Peyer's patch (tissue), 4 donors: ENCODE results near the gene GRIK3.

ENCODE experiments used
- POLR2A ChIP-seq, 2 donors: fragments of 450-650 bp; IDR thresholded peaks; one replicate each; pipeline ENCODE4 v1.5.1; 2017; ENCODE audit warnings: antibody characterized with exemption in 2 of 2, mild to moderate bottlenecking in 2 of 2, moderate library complexity in 2 of 2
- TF ChIP-seq, protein P1 (sequence below), 6 experiments: fragments of 450-650 bp in 4 of 6; fragments of 200-600 bp in 2 of 6; sonication (generic) in 1 of 6; IDR thresholded peaks; one replicate each; pipeline ENCODE4 v1.5.1; 2017 to 2019; ENCODE audit warnings: antibody characterized with exemption in 6 of 6, mild to moderate bottlenecking in 3 of 6, moderate library complexity in 1 of 6

DNA sequence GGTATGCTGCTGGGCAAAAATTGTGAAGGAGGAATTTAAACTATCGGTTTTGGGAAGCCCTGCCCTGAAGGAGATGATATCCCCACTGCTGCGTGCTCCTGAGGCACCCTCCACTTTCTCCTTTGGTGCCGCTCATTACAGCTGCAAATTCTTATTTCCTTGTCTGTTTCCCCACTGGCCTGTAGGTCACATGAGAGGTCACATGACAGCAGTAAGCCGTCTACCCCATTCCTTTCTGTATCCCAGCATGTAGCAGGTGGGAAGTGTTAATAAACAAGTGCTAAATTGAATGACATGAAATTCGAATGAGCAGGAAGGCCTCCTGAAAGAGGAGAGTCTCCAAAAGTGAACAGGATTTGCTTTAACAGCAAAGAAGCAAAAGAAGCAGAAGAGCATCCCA, 58.7 kb downstream of the GRIK3 start:
- TF ChIP-seq, protein P1, sequence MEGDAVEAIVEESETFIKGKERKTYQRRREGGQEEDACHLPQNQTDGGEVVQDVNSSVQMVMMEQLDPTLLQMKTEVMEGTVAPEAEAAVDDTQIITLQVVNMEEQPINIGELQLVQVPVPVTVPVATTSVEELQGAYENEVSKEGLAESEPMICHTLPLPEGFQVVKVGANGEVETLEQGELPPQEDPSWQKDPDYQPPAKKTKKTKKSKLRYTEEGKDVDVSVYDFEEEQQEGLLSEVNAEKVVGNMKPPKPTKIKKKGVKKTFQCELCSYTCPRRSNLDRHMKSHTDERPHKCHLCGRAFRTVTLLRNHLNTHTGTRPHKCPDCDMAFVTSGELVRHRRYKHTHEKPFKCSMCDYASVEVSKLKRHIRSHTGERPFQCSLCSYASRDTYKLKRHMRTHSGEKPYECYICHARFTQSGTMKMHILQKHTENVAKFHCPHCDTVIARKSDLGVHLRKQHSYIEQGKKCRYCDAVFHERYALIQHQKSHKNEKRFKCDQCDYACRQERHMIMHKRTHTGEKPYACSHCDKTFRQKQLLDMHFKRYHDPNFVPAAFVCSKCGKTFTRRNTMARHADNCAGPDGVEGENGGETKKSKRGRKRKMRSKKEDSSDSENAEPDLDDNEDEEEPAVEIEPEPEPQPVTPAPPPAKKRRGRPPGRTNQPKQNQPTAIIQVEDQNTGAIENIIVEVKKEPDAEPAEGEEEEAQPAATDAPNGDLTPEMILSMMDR (IDR thresholded peaks at IDR 0.05): no peak
- TF ChIP-seq POLR2A (IDR thresholded peaks at IDR 0.05): no peak
